ENCODE measurements around the gene TCF20.

TCF20 gene

GRCh38 chr22:42291287-42291686, 20.8 kb upstream of the TCF20 start:
- Mint-ChIP-seq H3K4me1 (ENCODE audit: low read depth) (peaks cover 20% of the 10 kb centered on the region), H3K36me3 (ENCODE audit: low read depth) (no peaks in the 10 kb centered on the region), H3K9me3 (no peaks in the 10 kb centered on the region), H3K4me3 (no peak overlapping the region), H3K27ac (no peak overlapping the region), H3K27me3 (no peaks in the 10 kb centered on the region)

- H3K27ac Mint-ChIP-seq, result no peak overlapping the region
- no peak overlapping the region for H3K4me3 Mint-ChIP-seq
- H3K27me3 Mint-ChIP-seq, result no peaks in the 10 kb centered on the region
- H3K9me3 Mint-ChIP-seq, result no peaks in the 10 kb centered on the region
- no peaks in the 10 kb centered on the region for H3K36me3 Mint-ChIP-seq (ENCODE audit: low read depth)
- peaks cover 27% of the 10 kb centered on the region for H3K4me1 Mint-ChIP-seq (ENCODE audit: low read depth)
Measured at GRCh38 chr22:42289671-42290541, 19.5 kb upstream of the TCF20 start.

- H3K4me1 Mint-ChIP-seq (ENCODE audit: low read depth), result peaks cover 23% of the 10 kb centered on the region
- H3K9me3 Mint-ChIP-seq, result no peaks in the 10 kb centered on the region
- no peak overlapping the region for H3K4me3 Mint-ChIP-seq
- H3K27me3 Mint-ChIP-seq, result peaks cover 6% of the 10 kb centered on the region
- no peak overlapping the region for H3K27ac Mint-ChIP-seq
- H3K36me3 Mint-ChIP-seq (ENCODE audit: low read depth), result no peaks in the 10 kb centered on the region
Measured at GRCh38 chr22:42288791-42289190, 18.3 kb upstream of the TCF20 start.

- no peaks in the 10 kb centered on the region for H3K9me3 Mint-ChIP-seq
- H3K4me1 Mint-ChIP-seq (ENCODE audit: low read depth), result peaks cover 28% of the 10 kb centered on the region
- no peak overlapping the region for H3K4me3 Mint-ChIP-seq
- peaks cover 10% of the 10 kb centered on the region for H3K27me3 Mint-ChIP-seq
- H3K36me3 Mint-ChIP-seq (ENCODE audit: low read depth), result no peaks in the 10 kb centered on the region
- no peak overlapping the region for H3K27ac Mint-ChIP-seq
Measured at GRCh38 chr22:42287174-42287890, 16.9 kb upstream of the TCF20 start.

- no peaks in the 10 kb centered on the region for H3K36me3 Mint-ChIP-seq (ENCODE audit: low read depth)
- no peaks in the 10 kb centered on the region for H3K9me3 Mint-ChIP-seq
- peaks cover 28% of the 10 kb centered on the region for H3K4me1 Mint-ChIP-seq (ENCODE audit: low read depth)
- H3K27ac Mint-ChIP-seq, result no peak overlapping the region
- H3K27me3 Mint-ChIP-seq, result peaks cover 10% of the 10 kb centered on the region
- H3K4me3 Mint-ChIP-seq, result no peak overlapping the region
Measured at GRCh38 chr22:42286205-42286604, 15.8 kb upstream of the TCF20 start.

- no peaks in the 10 kb centered on the region for H3K36me3 Mint-ChIP-seq (ENCODE audit: low read depth)
- peaks cover 10% of the 10 kb centered on the region for H3K27me3 Mint-ChIP-seq
- no peaks in the 10 kb centered on the region for H3K9me3 Mint-ChIP-seq
- H3K27ac Mint-ChIP-seq, result no peak overlapping the region
- H3K4me3 Mint-ChIP-seq, result no peak overlapping the region
- peaks cover 28% of the 10 kb centered on the region for H3K4me1 Mint-ChIP-seq (ENCODE audit: low read depth)
Measured at GRCh38 chr22:42285604-42286003, 15.2 kb upstream of the TCF20 start.

- Mint-ChIP-seq H3K4me3 (no peak overlapping the region), H3K27me3 (peaks cover 10% of the 10 kb centered on the region), H3K36me3 (ENCODE audit: low read depth) (no peaks in the 10 kb centered on the region), H3K9me3 (no peaks in the 10 kb centered on the region), H3K27ac (no peak overlapping the region), H3K4me1 (ENCODE audit: low read depth) (peaks cover 28% of the 10 kb centered on the region)
Measured at GRCh38 chr22:42284643-42285181, 14.3 kb upstream of the TCF20 start.

- H3K4me3 Mint-ChIP-seq, result peak overlapping the region; percentile 48
- no peak overlapping the region for H3K27ac Mint-ChIP-seq
- peaks cover 28% of the 10 kb centered on the region for H3K4me1 Mint-ChIP-seq (ENCODE audit: low read depth)
- H3K36me3 Mint-ChIP-seq (ENCODE audit: low read depth), result no peaks in the 10 kb centered on the region
- peaks cover 10% of the 10 kb centered on the region for H3K27me3 Mint-ChIP-seq
- H3K9me3 Mint-ChIP-seq, result no peaks in the 10 kb centered on the region
Measured at GRCh38 chr22:42284202-42284591, 13.7 kb upstream of the TCF20 start.

- Mint-ChIP-seq H3K4me3 (peak overlapping the region; percentile 48), H3K27ac (no peak overlapping the region), H3K36me3 (ENCODE audit: low read depth) (no peaks in the 10 kb centered on the region), H3K27me3 (peaks cover 10% of the 10 kb centered on the region), H3K9me3 (no peaks in the 10 kb centered on the region), H3K4me1 (ENCODE audit: low read depth) (peaks cover 28% of the 10 kb centered on the region)
Measured at GRCh38 chr22:42283278-42284201, 13.1 kb upstream of the TCF20 start.

- Mint-ChIP-seq H3K4me3 (peak overlapping the region; percentile 24), H3K27ac (no peak overlapping the region), H3K27me3 (peaks cover 10% of the 10 kb centered on the region), H3K4me1 (ENCODE audit: low read depth) (peaks cover 28% of the 10 kb centered on the region), H3K36me3 (ENCODE audit: low read depth) (no peaks in the 10 kb centered on the region), H3K9me3 (no peaks in the 10 kb centered on the region)
Measured at GRCh38 chr22:42282943-42283277, 12.5 kb upstream of the TCF20 start.

- Mint-ChIP-seq H3K27me3 (peaks cover 10% of the 10 kb centered on the region), H3K4me3 (peak overlapping the region; percentile 24)
Measured at GRCh38 chr22:42282252-42282942, 11.9 kb upstream of the TCF20 start.

GRCh38 chr22:42281706-42282251, 11.3 kb upstream of the TCF20 start:
- no peak overlapping the region for H3K4me3 Mint-ChIP-seq

More at GRCh38 chr22:42282252-42282942, 11.9 kb upstream of the TCF20 start:
- Mint-ChIP-seq H3K27ac (no peak overlapping the region), H3K36me3 (ENCODE audit: low read depth) (no peaks in the 10 kb centered on the region), H3K4me1 (ENCODE audit: low read depth) (peaks cover 28% of the 10 kb centered on the region), H3K9me3 (no peaks in the 10 kb centered on the region)

GRCh38 chr22:42281284-42281683, 10.8 kb upstream of the TCF20 start:
- peaks cover 5% of the 10 kb centered on the region for H3K36me3 Mint-ChIP-seq (ENCODE audit: low read depth)
- peaks cover 23% of the 10 kb centered on the region for H3K4me1 Mint-ChIP-seq (ENCODE audit: low read depth)
- H3K27ac Mint-ChIP-seq, result no peak overlapping the region
- peaks cover 10% of the 10 kb centered on the region for H3K27me3 Mint-ChIP-seq
- no peaks in the 10 kb centered on the region for H3K9me3 Mint-ChIP-seq
- no peak overlapping the region for H3K4me3 Mint-ChIP-seq

More at GRCh38 chr22:42281706-42282251, 11.3 kb upstream of the TCF20 start:
- Mint-ChIP-seq H3K9me3 (no peaks in the 10 kb centered on the region), H3K36me3 (ENCODE audit: low read depth) (peaks cover 5% of the 10 kb centered on the region), H3K27me3 (peaks cover 10% of the 10 kb centered on the region), H3K4me1 (ENCODE audit: low read depth) (peaks cover 28% of the 10 kb centered on the region), H3K27ac (no peak overlapping the region)

GRCh38 chr22:42280836-42281235, 10.4 kb upstream of the TCF20 start:
- Mint-ChIP-seq H3K4me1 (ENCODE audit: low read depth) (peaks cover 19% of the 10 kb centered on the region), H3K9me3 (no peaks in the 10 kb centered on the region), H3K27ac (no peak overlapping the region), H3K36me3 (ENCODE audit: low read depth) (peaks cover 5% of the 10 kb centered on the region), H3K4me3 (no peak overlapping the region), H3K27me3 (peaks cover 10% of the 10 kb centered on the region)
